Panc1 (cell line): ENCODE results near the gene KCNIP4. TPM values are rescaled to one million over a fixed set of nuclear protein-coding genes. Genes with fewer than 3 reads are reported as not detected.

ENCODE experiments used
- ATAC-seq: fragments of 200-7000 bp; cut with Tn5 transposase; 2 replicates; pipeline ENCODE4 v1.9.1; 2020; ENCODE audit warnings: mild to moderate bottlenecking, moderate library complexity
- BruUV-seq: library from RNA; stranded (reverse); fragments of 400-500 nt; replicated peaks from 2 replicates; lab custom pipeline; 2021; lab: Mats Ljungman, UMichigan
- CTCF ChIA-PET: fragments of 300-600 bp; sonication (Branson Sonifier 250); formaldehyde crosslinking; loops from one replicate; lab custom pipeline; 2022; ENCODE audit warnings: antibody characterized with exemption; lab: Charles Lee
- POLR2A ChIA-PET: fragments of 300-600 bp; sonication (Branson Sonifier 250); formaldehyde crosslinking; loops from one replicate; lab custom pipeline; 2022; ENCODE audit warnings: antibody characterized with exemption; lab: Charles Lee
- DNase-seq: peaks from one replicate; pipeline ENCODE4 v3.0.0-alpha.2; 2010; ENCODE audit warnings: low read depth, low spot score
- H3K27ac ChIP-seq: 2 replicates; pipeline ENCODE4 v1.5.1; 2011; ENCODE audit warnings: mild to moderate bottlenecking, low read length, inconsistent platforms
- H3K27me3 ChIP-seq: fragments of 200-500 bp; sonication (Bioruptor generic); 2 replicates; pipeline ENCODE4 v1.6.0; 2014; ENCODE audit warnings: low read length, inconsistent platforms; ENCODE audit not compliant: control insufficient read depth, insufficient read depth
- H3K36me3 ChIP-seq: fragments of 200-500 bp; sonication (Bioruptor generic); 2 replicates; pipeline ENCODE4 v1.5.1; 2014; ENCODE audit warnings: inconsistent platforms, mild to moderate bottlenecking, low read length, moderate library complexity; ENCODE audit not compliant: control insufficient read depth, insufficient read depth
- H3K4me1 ChIP-seq: 2 replicates; pipeline ENCODE4 v1.5.1; 2011; ENCODE audit warnings: inconsistent platforms, mild to moderate bottlenecking, low read length, moderate library complexity; ENCODE audit not compliant: control insufficient read depth, insufficient read depth
- H3K4me3 ChIP-seq, 2 experiments: 2 replicates each; pipeline ENCODE4 v1.5.1; 2011 to 2012; ENCODE audit warnings: low read depth in 2 of 2, low read length in 2 of 2, mild to moderate bottlenecking in 2 of 2, inconsistent platforms in 1 of 2, moderate library complexity in 1 of 2
- H3K9me3 ChIP-seq: fragments of 200-500 bp; sonication (Bioruptor generic); 2 replicates; pipeline ENCODE4 v1.5.1; 2014; ENCODE audit warnings: low read depth, mild to moderate bottlenecking, inconsistent platforms, low read length, moderate library complexity; ENCODE audit not compliant: control insufficient read depth, insufficient read depth
- POLR2AphosphoS5 ChIP-seq: IDR thresholded peaks from 2 replicates; pipeline ENCODE4 v1.6.1; 2012; ENCODE audit warnings: mild to moderate bottlenecking, low read depth, low read length, moderate library complexity
- REST ChIP-seq, 2 experiments: IDR thresholded peaks; 2 replicates each; pipeline ENCODE4 v1.6.1; 2011 to 2012; ENCODE audit warnings: low read depth in 2 of 2, control low read depth in 1 of 2, low read length in 1 of 2, mild to moderate bottlenecking in 1 of 2, moderate library complexity in 1 of 2; ENCODE audit not compliant: insufficient read depth in 1 of 2
- SIN3A ChIP-seq: IDR thresholded peaks from 2 replicates; pipeline ENCODE4 v1.6.1; 2012; ENCODE audit warnings: low read depth, mild to moderate bottlenecking, low read length, moderate library complexity, borderline replicate concordance; ENCODE audit not compliant: insufficient read depth
- TCF7L2 ChIP-seq: IDR thresholded peaks from 2 replicates; pipeline ENCODE4 v1.6.1; 2011; ENCODE audit warnings: mild to moderate bottlenecking, low read depth, low read length, inconsistent platforms
- in situ Hi-C: cut with HindIII; loops from 2 replicates; pipeline ENCODE4 v1.10.0; 2016; ENCODE audit warnings: low sequenced_read_pairs, low pct_unique_long_range_greater_than_20kb
- intact Hi-C: fragments of 100-400 bp; cut with micrococcal nuclease; formaldehyde crosslinking; loops from one replicate; pipeline ENCODE4 v1.10.0; 2022; ENCODE audit not compliant: unreplicated experiment
- total RNA-seq: library from RNA; stranded (reverse); gene quantifications from one replicate; pipeline ENCODE4 v1.2.1, GENCODE V29; 2021; ENCODE audit not compliant: unreplicated experiment
- TF ChIP-seq, protein P1 (sequence below): fragments of 450-650 bp; IDR thresholded peaks from 2 replicates; pipeline ENCODE4 v1.5.1; 2017; ENCODE audit warnings: mild to moderate bottlenecking

The KCNIP4 gene
- total RNA-seq, 1 experiment from 2014 or later, result not detected

DNA sequence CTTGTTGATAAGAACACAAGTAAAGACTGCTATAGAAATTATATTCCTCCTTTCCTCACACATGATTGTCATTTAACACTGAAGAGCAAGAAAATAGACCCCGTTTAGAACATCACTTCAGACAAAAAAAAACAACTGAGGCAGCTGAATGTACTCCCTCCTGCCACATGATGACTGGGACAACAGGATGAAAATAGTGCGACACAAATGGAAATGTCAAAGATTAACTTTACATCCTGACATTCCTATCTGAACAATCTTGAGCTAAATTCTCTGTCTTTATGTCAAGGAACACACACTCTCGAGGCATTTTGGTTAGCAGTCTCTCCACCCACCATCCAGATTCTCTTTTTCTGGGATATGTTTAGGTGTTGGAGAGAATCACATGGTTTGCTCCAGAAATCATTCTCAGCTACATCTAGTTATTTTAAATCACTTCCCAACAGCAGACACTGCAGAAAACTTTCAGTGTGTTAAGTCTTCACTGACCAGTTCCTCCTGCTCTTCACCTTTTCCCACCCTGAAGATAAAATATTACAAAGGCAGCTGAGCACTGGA lies 16.3 kb upstream of the KCNIP4 start:
- Histone ChIP-seq H3K4me1 (no peaks in the 10 kb centered on the region), H3K4me3 (no peak overlapping the region), H3K9me3 (no peaks in the 10 kb centered on the region), H3K36me3 (no peaks in the 10 kb centered on the region), H3K27ac (no peak overlapping the region), H3K27me3 (no peaks in the 10 kb centered on the region)
- intact Hi-C loops (no loop called here), in situ Hi-C loops (no loop called here)
- ATAC-seq, result no peak
- no peak for TF ChIP-seq SIN3A
- no peak for TF ChIP-seq TCF7L2
- TF ChIP-seq POLR2AphosphoS5, result no peak
- TF ChIP-seq REST (IDR thresholded peaks at IDR 0.05; ENCODE audit: insufficient read depth in 1 of 2, low read depth in 2 of 2, low read length in 1 of 2), result no peak
- TF ChIP-seq, protein P1, sequence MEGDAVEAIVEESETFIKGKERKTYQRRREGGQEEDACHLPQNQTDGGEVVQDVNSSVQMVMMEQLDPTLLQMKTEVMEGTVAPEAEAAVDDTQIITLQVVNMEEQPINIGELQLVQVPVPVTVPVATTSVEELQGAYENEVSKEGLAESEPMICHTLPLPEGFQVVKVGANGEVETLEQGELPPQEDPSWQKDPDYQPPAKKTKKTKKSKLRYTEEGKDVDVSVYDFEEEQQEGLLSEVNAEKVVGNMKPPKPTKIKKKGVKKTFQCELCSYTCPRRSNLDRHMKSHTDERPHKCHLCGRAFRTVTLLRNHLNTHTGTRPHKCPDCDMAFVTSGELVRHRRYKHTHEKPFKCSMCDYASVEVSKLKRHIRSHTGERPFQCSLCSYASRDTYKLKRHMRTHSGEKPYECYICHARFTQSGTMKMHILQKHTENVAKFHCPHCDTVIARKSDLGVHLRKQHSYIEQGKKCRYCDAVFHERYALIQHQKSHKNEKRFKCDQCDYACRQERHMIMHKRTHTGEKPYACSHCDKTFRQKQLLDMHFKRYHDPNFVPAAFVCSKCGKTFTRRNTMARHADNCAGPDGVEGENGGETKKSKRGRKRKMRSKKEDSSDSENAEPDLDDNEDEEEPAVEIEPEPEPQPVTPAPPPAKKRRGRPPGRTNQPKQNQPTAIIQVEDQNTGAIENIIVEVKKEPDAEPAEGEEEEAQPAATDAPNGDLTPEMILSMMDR, result no peak
- CTCF ChIA-PET, result no interaction called here
- no peak for DNase-seq
- no TSS peak for BruUV-seq
- POLR2A ChIA-PET, result no interaction called here

DNA sequence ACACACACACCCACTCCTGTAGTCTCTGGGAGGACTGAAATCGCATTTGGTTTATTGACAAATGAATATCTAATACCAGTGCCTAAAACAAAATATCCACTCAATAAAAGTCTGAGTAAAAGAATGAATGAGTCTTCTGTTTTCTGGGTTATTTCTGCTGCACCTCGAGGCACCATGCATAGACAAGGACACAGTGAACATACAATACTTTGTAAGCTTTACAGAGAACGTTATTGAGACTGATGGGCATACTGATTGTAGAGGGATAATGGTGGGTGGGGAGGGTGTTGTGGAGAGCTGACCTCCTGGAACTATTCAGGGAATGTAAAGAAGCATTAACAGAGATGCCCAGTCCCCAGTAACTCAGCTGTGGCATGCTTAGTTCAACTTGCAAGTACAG lies 14.1 kb upstream of the KCNIP4 start:
- in situ Hi-C loops (no loop called here), intact Hi-C loops (no loop called here)
- H3K27me3 ChIP-seq, result no peaks in the 10 kb centered on the region
- no peak for TF ChIP-seq REST (IDR thresholded peaks at IDR 0.05; ENCODE audit: insufficient read depth in 1 of 2, low read depth in 2 of 2, low read length in 1 of 2)
- no peak for TF ChIP-seq POLR2AphosphoS5
- no peak for TF ChIP-seq SIN3A
- TF ChIP-seq, protein P1, result no peak
- TF ChIP-seq TCF7L2, result no peak
- H3K27ac ChIP-seq, result no peak overlapping the region
- H3K4me1 ChIP-seq, result no peaks in the 10 kb centered on the region
- no TSS peak for BruUV-seq
- no peak for ATAC-seq
- DNase-seq, result no peak
- H3K36me3 ChIP-seq, result no peaks in the 10 kb centered on the region
- no peak overlapping the region for H3K4me3 ChIP-seq
- POLR2A ChIA-PET, result no interaction called here
- CTCF ChIA-PET, result no interaction called here
- H3K9me3 ChIP-seq, result no peaks in the 10 kb centered on the region
